Liver (tissue), 9 donors: ENCODE measurements around the gene TRERF1. TPM values are rescaled to one million over a fixed set of nuclear protein-coding genes. Genes with fewer than 3 reads are reported as not detected.
A peak's percentile ranks its signal among the peaks of the same experiment; 100 is the strongest.

Experiments
- DNase-seq: peaks from one replicate; pipeline ENCODE4 v3.0.0-alpha.2; 2017; ENCODE audit warnings: low spot score
- H3K27ac ChIP-seq, 2 donors: one replicate each; pipeline ENCODE4 v1.7.0; 2013; ENCODE audit warnings: inconsistent platforms in 2 of 2, low read length in 2 of 2, control low read depth in 1 of 2, low read depth in 1 of 2, mild to moderate bottlenecking in 1 of 2
- H3K27me3 ChIP-seq, 4 donors: one replicate each; pipeline versions ENCODE4 v1.6.1 to v1.7.0; 2013; ENCODE audit warnings: low read length in 3 of 4, inconsistent platforms in 1 of 4, mild to moderate bottlenecking in 1 of 4, moderate library complexity in 1 of 4; ENCODE audit not compliant: control insufficient read depth in 4 of 4, insufficient read depth in 4 of 4
- H3K36me3 ChIP-seq, 4 donors: one replicate each; pipeline versions ENCODE4 v1.6.1 to v1.7.0; 2013; ENCODE audit warnings: low read length in 3 of 4, mild to moderate bottlenecking in 3 of 4, low read depth in 1 of 4, moderate library complexity in 1 of 4; ENCODE audit not compliant: control insufficient read depth in 4 of 4, insufficient read depth in 3 of 4
- H3K4me1 ChIP-seq, 4 donors: one replicate each; pipeline versions ENCODE4 v1.6.1 to v1.7.0; 2013; ENCODE audit warnings: low read length in 3 of 4, mild to moderate bottlenecking in 3 of 4, moderate library complexity in 1 of 4; ENCODE audit not compliant: control insufficient read depth in 4 of 4, insufficient read depth in 4 of 4
- H3K4me3 ChIP-seq, 3 donors: one replicate each; pipeline versions ENCODE4 v1.6.1 to v1.7.0; 2013; ENCODE audit warnings: low read length in 3 of 3, control low read depth in 1 of 3, low read depth in 1 of 3, mild to moderate bottlenecking in 1 of 3
- H3K9ac ChIP-seq, 2 donors: one replicate each; pipeline ENCODE4 v1.7.0; 2013; ENCODE audit warnings: low read length in 2 of 2, mild to moderate bottlenecking in 2 of 2, moderate library complexity in 2 of 2, control low read depth in 1 of 2, low read depth in 1 of 2
- H3K9me3 ChIP-seq, 4 donors: one replicate each; pipeline versions ENCODE4 v1.6.1 to v1.7.0; 2013; ENCODE audit warnings: low read length in 3 of 4; ENCODE audit not compliant: control insufficient read depth in 4 of 4
- GABPA ChIP-seq, 2 donors: IDR thresholded peaks in 1 of 2; conservative IDR thresholded peaks in 1 of 2; 2 replicates each; pipeline ENCODE4 v1.6.1; 2016; ENCODE audit warnings: antibody characterized with exemption in 2 of 2, mild to moderate bottlenecking in 1 of 2, moderate library complexity in 1 of 2
- HNF4A ChIP-seq, 2 donors: conservative IDR thresholded peaks; 2 replicates each; pipeline ENCODE4 v1.6.1; 2016; ENCODE audit warnings: antibody characterized with exemption in 2 of 2, mild to moderate bottlenecking in 2 of 2
- HNF4G ChIP-seq: IDR thresholded peaks from 2 replicates; pipeline ENCODE4 v1.6.1; 2016; ENCODE audit warnings: antibody characterized with exemption
- JUND ChIP-seq, 2 donors: IDR thresholded peaks; 2 replicates each; pipeline ENCODE4 v1.6.1; 2016; ENCODE audit warnings: antibody characterized with exemption in 2 of 2
- RAD21 ChIP-seq, 2 donors: IDR thresholded peaks; 2 replicates each; pipeline ENCODE4 v1.6.1; 2016; ENCODE audit warnings: antibody characterized with exemption in 2 of 2, mild to moderate bottlenecking in 2 of 2
- RXRA ChIP-seq, 2 donors: IDR thresholded peaks; 2 replicates each; pipeline ENCODE4 v1.6.1; 2017 to 2018; ENCODE audit warnings: antibody characterized with exemption in 2 of 2, mild to moderate bottlenecking in 1 of 2
- TAF1 ChIP-seq: conservative IDR thresholded peaks from 2 replicates; pipeline ENCODE4 v1.6.1; 2016; ENCODE audit warnings: antibody characterized with exemption, mild to moderate bottlenecking
- WGBS: extraction: QIAGEN DNeasy Blood & Tissue Kit; methylation state at CpG from one replicate; pipeline ENCODE4 v1.1.7; 2013; 5-methylcytosine and 5-hydroxymethylcytosine counted together
- polyA plus RNA-seq, 2 donors: library from polyadenylated mRNA; stranded (reverse) in 1 of 2; unstranded in 1 of 2; fragments of 200-250 nt in 1 of 2; fragments of >200 nt in 1 of 2; fragmentation: Nextera tagmentation in 1 of 2; extraction: Ambion mirVana in 1 of 2; gene quantifications; one replicate each; pipeline versions ENCODE4 v1.2.1 to v1.2.3, GENCODE V29; 2013 to 2015
- total RNA-seq, 2 donors: library from RNA; depleted of rRNA; stranded (reverse); fragments of >200 nt; gene quantifications; one replicate each; pipeline ENCODE4 v1.2.3, GENCODE V29; 2014
- TF ChIP-seq, protein P1 (sequence below): IDR thresholded peaks from 2 replicates; pipeline ENCODE4 v1.6.1; 2016; ENCODE audit warnings: antibody characterized with exemption
- TF ChIP-seq, protein P2 (sequence below): IDR thresholded peaks from 2 replicates; pipeline ENCODE4 v1.6.1; 2016; ENCODE audit warnings: antibody characterized with exemption, mild to moderate bottlenecking
- TF ChIP-seq, protein P3 (sequence below): IDR thresholded peaks from 2 replicates; pipeline ENCODE4 v1.6.1; 2016; ENCODE audit warnings: antibody characterized with exemption
- TF ChIP-seq, protein P4 (sequence below): fragments of 150-350 bp; IDR thresholded peaks from 2 replicates; pipeline ENCODE4 v1.5.1; 2017; ENCODE audit warnings: improper control_type of control experiment, low read depth, low read length; ENCODE audit not compliant: missing input control
- donor health status: healthy.
- donor health status: healthy.
- donor health status: healthy.
- donor health status: healthy.
- donor health status: healthy.

TRERF1 gene
- total and polyA plus RNA-seq, 4 donors = 0.33 to 1.3 (median 0.68) TPM

DNA sequence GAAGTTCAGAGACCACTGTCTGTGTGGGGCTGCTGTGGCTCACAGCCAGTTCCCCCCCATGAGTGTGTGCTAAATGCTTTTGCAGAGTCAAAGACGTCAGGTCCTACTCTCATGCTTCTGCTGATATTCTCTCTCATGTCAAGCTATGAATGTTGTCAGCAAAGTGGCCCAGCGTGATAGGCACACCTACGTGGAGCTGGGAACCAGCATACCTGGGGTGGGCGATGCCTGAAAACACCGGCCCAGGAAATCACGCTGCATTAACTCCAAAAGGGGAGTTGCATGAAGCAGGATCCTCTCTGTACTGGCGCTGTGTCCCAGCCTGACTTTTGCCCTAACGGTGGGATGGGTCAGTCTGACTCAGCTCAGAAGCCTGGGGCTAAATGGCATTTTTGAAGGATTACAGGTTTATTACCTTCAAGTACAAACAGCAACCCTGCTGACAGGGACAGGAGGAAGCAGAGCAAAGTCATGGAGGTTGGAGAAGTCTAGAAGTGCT lies 225.0 kb downstream of the TRERF1 start:
- peaks cover 0 to 22% (median 17%) of the 10 kb centered on the region in 4 donors for H3K4me1 ChIP-seq
- 41% methylated on average over 8 of the region's 8 CpGs for WGBS
- no peak for DNase-seq
- H3K9me3 ChIP-seq = no peaks in the 10 kb centered on the region
- peak overlapping the region in 1 of 2 donors; percentile 69 for H3K27ac ChIP-seq
- no peaks in the 10 kb centered on the region for H3K27me3 ChIP-seq
- H3K36me3 ChIP-seq = no peaks in the 10 kb centered on the region
- TF ChIP-seq RXRA (IDR thresholded peaks at IDR 0.05) = peak; percentile 49 to 64
- TF ChIP-seq, protein P1, sequence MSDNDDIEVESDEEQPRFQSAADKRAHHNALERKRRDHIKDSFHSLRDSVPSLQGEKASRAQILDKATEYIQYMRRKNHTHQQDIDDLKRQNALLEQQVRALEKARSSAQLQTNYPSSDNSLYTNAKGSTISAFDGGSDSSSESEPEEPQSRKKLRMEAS = no peak
- TF ChIP-seq GABPA (IDR thresholded peaks at IDR 0.05 in 1 of 2, conservative IDR thresholded peaks at IDR 0.05 in 1 of 2) = no peak
- peak in 1 of 2 donors; percentile 26 for TF ChIP-seq HNF4A (conservative IDR thresholded peaks at IDR 0.05)
- no peak for TF ChIP-seq HNF4G
- no peak overlapping the region for H3K9ac ChIP-seq
- no peak overlapping the region for H3K4me3 ChIP-seq

DNA sequence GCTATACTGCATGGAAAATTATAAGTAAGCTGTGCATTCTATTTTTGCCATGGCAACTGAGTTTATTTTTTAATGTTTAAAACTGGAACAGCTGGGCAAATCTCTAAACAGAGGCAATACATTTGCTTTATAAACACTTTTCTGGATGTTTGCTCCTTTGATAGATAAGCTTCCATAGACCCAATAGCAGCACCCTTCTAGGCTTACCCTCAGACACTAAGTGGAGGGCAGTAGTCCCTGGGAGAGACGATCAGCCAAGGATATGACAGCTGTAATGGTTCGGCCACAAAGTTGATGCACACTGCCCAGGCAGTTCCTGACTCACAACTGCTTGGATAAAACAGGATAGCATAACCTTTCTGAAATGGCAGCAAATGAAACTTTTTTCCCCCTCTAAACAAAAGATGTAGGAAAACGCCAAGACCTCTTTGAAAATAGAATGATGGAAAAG lies 225.5 kb downstream of the TRERF1 start:
- Histone ChIP-seq H3K36me3 (no peaks in the 10 kb centered on the region), H3K4me3 (no peak overlapping the region), H3K4me1 (peaks cover 0 to 22% (median 17%) of the 10 kb centered on the region in 4 donors), H3K9ac (no peak overlapping the region), H3K27me3 (no peaks in the 10 kb centered on the region), H3K27ac (peak overlapping the region in 1 of 2 donors; percentile 69), H3K9me3 (no peaks in the 10 kb centered on the region)
- DNase-seq = no peak
- WGBS = 72% methylated on average over 3 of the region's 3 CpGs
- no peak for TF ChIP-seq TAF1
- TF ChIP-seq, protein P2, sequence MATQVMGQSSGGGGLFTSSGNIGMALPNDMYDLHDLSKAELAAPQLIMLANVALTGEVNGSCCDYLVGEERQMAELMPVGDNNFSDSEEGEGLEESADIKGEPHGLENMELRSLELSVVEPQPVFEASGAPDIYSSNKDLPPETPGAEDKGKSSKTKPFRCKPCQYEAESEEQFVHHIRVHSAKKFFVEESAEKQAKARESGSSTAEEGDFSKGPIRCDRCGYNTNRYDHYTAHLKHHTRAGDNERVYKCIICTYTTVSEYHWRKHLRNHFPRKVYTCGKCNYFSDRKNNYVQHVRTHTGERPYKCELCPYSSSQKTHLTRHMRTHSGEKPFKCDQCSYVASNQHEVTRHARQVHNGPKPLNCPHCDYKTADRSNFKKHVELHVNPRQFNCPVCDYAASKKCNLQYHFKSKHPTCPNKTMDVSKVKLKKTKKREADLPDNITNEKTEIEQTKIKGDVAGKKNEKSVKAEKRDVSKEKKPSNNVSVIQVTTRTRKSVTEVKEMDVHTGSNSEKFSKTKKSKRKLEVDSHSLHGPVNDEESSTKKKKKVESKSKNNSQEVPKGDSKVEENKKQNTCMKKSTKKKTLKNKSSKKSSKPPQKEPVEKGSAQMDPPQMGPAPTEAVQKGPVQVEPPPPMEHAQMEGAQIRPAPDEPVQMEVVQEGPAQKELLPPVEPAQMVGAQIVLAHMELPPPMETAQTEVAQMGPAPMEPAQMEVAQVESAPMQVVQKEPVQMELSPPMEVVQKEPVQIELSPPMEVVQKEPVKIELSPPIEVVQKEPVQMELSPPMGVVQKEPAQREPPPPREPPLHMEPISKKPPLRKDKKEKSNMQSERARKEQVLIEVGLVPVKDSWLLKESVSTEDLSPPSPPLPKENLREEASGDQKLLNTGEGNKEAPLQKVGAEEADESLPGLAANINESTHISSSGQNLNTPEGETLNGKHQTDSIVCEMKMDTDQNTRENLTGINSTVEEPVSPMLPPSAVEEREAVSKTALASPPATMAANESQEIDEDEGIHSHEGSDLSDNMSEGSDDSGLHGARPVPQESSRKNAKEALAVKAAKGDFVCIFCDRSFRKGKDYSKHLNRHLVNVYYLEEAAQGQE = no peak

DNA sequence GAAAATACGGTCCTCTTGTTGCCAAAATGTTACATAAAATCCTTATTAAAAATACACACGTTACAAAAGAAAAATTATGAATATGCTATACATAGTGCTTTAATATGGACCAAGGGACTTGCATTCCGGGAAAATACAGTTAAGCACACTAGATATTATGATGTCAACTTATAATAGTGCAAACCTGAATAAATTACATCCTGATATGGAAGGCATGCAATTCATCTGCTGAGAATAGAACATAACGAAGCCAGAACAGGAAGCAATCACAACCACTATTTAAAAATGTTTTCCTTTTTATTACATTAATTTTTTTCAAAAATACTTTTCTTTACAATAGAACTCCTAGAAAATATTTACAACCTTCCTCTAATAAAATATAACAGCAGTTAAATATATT lies 226.3 kb downstream of the TRERF1 start:
- TF ChIP-seq, protein P1 = no peak
- no peak for TF ChIP-seq RAD21 (IDR thresholded peaks at IDR 0.05)
- no peak for TF ChIP-seq JUND (IDR thresholded peaks at IDR 0.05)
- TF ChIP-seq, protein P3, sequence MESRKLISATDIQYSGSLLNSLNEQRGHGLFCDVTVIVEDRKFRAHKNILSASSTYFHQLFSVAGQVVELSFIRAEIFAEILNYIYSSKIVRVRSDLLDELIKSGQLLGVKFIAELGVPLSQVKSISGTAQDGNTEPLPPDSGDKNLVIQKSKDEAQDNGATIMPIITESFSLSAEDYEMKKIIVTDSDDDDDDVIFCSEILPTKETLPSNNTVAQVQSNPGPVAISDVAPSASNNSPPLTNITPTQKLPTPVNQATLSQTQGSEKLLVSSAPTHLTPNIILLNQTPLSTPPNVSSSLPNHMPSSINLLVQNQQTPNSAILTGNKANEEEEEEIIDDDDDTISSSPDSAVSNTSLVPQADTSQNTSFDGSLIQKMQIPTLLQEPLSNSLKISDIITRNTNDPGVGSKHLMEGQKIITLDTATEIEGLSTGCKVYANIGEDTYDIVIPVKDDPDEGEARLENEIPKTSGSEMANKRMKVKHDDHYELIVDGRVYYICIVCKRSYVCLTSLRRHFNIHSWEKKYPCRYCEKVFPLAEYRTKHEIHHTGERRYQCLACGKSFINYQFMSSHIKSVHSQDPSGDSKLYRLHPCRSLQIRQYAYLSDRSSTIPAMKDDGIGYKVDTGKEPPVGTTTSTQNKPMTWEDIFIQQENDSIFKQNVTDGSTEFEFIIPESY = no peak
- TF ChIP-seq, protein P4, sequence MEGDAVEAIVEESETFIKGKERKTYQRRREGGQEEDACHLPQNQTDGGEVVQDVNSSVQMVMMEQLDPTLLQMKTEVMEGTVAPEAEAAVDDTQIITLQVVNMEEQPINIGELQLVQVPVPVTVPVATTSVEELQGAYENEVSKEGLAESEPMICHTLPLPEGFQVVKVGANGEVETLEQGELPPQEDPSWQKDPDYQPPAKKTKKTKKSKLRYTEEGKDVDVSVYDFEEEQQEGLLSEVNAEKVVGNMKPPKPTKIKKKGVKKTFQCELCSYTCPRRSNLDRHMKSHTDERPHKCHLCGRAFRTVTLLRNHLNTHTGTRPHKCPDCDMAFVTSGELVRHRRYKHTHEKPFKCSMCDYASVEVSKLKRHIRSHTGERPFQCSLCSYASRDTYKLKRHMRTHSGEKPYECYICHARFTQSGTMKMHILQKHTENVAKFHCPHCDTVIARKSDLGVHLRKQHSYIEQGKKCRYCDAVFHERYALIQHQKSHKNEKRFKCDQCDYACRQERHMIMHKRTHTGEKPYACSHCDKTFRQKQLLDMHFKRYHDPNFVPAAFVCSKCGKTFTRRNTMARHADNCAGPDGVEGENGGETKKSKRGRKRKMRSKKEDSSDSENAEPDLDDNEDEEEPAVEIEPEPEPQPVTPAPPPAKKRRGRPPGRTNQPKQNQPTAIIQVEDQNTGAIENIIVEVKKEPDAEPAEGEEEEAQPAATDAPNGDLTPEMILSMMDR = no peak
- H3K36me3 ChIP-seq = no peaks in the 10 kb centered on the region
- no peak overlapping the region for H3K27ac ChIP-seq
- DNase-seq = no peak
- H3K4me1 ChIP-seq = peaks cover 0 to 22% (median 17%) of the 10 kb centered on the region in 4 donors
- H3K4me3 ChIP-seq = no peak overlapping the region
- no peaks in the 10 kb centered on the region for H3K9me3 ChIP-seq
- 80% methylated on average over 4 of the region's 4 CpGs for WGBS
- no peak overlapping the region for H3K9ac ChIP-seq
- no peaks in the 10 kb centered on the region for H3K27me3 ChIP-seq
